ENCODE data around the gene VDR.

DNA sequence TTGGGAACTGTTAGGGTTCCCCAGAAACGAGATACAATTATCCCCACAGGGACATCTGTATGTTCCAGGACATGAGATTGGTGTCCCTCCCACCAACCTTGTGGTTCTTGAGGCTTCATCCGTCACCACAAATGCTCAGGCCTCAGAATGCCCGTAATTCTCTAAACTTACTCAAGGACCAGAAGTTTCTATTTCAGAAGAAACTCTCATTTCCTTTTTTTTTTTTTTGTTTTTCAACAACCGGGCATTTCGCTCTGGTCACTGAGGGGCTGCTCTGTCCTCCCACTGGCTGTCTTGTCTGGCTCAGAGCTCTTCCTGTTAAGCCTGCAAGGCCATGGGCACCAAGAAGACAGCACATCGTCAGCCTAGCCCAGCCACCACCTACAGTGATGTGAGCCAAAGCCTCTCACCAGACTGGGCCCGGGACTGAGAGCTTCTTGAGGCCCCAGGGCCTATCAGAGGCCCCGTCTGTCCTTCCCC, 36.2 kb downstream of the VDR start:
- TF ChIP-seq EZH2 (IDR thresholded peaks at IDR 0.05; ENCODE audit: borderline replicate concordance, insufficient read depth, low read length, poor library complexity, severe bottlenecking) (no peak), EP300 (conservative IDR thresholded peaks at IDR 0.05; ENCODE audit: poor library complexity, severe bottlenecking) (no peak), RAD21 (conservative IDR thresholded peaks at IDR 0.05) (no peak), POLR2AphosphoS5 (IDR thresholded peaks at IDR 0.05) (no peak), SMC3 (conservative IDR thresholded peaks at IDR 0.05; ENCODE audit: poor library complexity) (no peak)
- TF ChIP-seq, protein P1, sequence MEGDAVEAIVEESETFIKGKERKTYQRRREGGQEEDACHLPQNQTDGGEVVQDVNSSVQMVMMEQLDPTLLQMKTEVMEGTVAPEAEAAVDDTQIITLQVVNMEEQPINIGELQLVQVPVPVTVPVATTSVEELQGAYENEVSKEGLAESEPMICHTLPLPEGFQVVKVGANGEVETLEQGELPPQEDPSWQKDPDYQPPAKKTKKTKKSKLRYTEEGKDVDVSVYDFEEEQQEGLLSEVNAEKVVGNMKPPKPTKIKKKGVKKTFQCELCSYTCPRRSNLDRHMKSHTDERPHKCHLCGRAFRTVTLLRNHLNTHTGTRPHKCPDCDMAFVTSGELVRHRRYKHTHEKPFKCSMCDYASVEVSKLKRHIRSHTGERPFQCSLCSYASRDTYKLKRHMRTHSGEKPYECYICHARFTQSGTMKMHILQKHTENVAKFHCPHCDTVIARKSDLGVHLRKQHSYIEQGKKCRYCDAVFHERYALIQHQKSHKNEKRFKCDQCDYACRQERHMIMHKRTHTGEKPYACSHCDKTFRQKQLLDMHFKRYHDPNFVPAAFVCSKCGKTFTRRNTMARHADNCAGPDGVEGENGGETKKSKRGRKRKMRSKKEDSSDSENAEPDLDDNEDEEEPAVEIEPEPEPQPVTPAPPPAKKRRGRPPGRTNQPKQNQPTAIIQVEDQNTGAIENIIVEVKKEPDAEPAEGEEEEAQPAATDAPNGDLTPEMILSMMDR (IDR thresholded peaks at IDR 0.05; ENCODE audit: poor library complexity, severe bottlenecking): no peak
